ENCODE results near the gene ARL11.

GRCh38 chr13:49586717-49587116, 41.6 kb upstream of the ARL11 start:
- TF ChIP-seq GATA2 (IDR thresholded peaks at IDR 0.05; ENCODE audit: low read depth, low read length), result no peak
- TF ChIP-seq GATA3 (IDR thresholded peaks at IDR 0.05; ENCODE audit: low read depth, low read length), result no peak
